Superior temporal gyrus (tissue), 1 donor: ENCODE results near the gene INPP5A.

Experiments
- DNase-seq: peaks from one replicate; pipeline ENCODE4 v3.0.0-alpha.2; 2016; ENCODE audit errors: extremely low spot score

Gene INPP5A

GRCh38 chr10:132579027-132579859, 41.7 kb downstream of the INPP5A start:
- DNase-seq: no peak

GRCh38 chr10:132580143-132580542, 42.6 kb downstream of the INPP5A start:
- DNase-seq: no peak

DNA sequence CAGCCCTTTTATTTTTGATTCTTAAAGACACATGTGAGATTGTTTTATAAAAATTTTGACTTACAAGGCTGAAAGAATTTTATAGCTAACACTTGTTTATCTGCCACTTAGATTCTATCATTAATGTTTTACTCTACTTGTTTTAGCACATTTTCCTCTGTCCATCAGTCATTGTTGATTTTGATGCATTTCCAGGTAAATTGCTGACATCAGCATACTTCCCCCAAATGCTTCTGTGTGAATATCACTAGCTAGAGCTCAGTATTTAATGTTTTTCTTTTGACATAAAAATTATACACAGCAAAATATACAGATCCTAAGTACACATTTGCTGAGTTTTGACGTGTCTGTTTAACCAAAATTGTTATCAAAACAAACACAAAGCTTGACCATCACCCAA, 43.0 kb downstream of the INPP5A start:
- no peak for DNase-seq

- DNase-seq: no peak
Measured at GRCh38 chr10:132582137-132582536, 44.5 kb downstream of the INPP5A start.

- no peak for DNase-seq
Measured at GRCh38 chr10:132582771-132583170, 45.2 kb downstream of the INPP5A start.

DNA sequence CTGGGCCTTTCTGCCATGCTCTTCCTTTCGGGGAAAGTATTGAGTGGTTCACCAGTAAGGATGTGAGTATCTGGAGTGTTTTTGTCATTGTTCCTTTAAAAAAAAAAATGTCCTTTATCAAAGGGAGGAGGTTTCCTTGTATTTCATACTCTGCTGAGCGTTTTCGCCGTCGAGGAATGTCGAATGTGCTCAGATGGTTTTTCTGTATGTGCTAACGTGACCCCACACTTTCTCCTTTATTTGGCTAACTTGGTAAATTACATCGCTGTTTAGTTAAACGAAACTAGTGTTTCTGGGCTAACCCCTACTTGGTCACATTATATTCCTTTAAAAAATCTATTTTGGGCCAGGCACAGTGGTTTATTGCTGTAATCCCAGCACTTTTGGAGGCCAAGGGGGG, 45.9 kb downstream of the INPP5A start:
- no peak for DNase-seq

GRCh38 chr10:132584081-132584480, 46.5 kb downstream of the INPP5A start:
- DNase-seq: no peak

GRCh38 chr10:132585732-132586722, 48.4 kb downstream of the INPP5A start:
- no peak for DNase-seq

DNA sequence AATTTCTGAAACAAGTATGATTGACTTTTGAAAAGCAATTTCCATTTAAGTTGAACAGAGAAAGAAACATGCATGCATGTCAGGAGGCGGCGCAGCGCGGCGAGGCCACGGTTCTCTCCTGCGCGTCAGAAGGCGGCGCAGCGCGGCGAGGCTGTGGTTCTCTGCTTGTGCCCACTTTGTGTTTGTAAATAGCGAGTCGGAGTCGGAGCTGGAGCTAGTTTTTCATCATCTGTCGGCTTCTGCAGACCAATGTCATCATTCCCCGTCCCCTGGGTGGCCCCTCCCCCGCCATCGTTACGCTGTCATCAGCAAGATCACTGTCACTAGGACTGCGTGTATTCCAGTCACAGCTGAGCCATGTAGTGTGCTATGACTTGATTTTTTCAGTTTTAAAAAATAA, 49.2 kb downstream of the INPP5A start:
- DNase-seq: no peak

DNA sequence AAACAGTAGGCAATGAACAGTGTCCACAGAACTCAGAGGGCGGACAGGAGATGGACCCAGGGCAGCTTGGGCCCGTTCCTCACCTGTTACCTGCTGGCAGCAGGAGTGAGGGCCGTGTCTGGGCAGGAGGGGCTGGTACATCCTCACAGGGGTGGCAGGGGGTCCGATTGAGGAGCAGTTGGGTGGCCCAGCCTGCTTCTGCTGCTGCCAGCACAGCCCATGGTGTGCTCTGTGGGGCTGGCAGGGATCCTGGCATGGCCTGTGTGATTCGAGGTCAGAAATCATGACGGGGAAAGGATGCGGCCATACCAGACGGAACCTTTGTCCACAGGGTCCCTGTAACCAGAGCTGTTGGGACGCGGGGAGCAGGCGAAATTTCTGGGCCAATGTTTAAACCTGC, 49.6 kb downstream of the INPP5A start:
- DNase-seq: no peak

GRCh38 chr10:132588301-132589013, 50.9 kb downstream of the INPP5A start:
- peak; percentile 17 for DNase-seq

GRCh38 chr10:132589015-132589414, 51.4 kb downstream of the INPP5A start:
- no peak for DNase-seq

DNA sequence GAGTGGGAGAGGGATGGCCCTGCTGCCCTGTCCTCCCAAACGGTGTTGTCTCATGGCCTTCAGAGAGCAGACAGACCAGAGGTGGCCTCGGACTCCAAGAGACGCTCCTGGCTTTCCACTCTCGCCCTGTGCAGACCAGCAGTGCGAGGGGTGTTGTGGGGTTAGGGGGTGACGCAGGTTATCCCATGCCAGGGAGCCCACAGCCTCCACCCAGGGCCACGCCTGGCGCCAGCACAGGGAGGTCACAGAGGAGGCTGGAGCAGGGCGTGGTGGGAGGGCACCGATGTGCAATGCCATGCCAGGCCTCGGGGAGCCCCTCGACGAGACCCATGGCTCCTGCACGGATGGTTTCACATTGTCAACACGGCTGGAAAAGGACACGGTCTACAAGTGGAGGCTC, 52.1 kb downstream of the INPP5A start:
- DNase-seq: no peak

DNA sequence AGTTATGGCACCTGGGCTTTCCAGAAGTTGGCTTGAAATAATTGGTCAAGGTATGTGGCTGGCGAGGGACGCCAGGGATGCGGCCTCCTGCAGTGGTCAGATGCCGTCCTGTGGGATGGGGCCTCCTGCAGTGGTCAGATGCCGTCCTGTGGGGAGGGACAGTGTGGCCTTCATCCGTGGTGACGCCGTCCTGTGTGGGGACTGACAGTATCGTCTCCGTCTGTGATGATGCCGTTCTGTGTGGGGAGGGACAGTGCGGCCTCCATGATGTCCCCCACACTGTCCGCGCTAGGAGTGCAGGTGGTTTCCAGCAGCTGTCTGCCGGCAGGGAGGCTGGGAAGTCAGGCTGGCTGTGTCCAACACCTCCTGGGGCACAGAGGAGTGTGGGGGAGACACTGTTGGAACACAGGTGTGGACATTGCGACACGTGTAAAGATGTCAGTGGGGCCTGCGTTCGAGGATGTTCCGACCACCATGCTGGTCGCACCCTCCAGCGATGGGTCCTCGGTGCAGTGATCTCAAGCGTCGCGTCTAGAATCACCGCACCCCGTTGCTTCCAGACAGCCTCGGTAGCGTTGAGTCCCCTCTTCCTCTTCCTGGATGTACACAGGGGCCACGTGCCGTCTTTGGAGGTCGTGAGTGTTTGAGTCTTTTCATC, 52.6 kb downstream of the INPP5A start:
- DNase-seq: no peak

GRCh38 chr10:132590752-132591121, 53.1 kb downstream of the INPP5A start:
- no peak for DNase-seq

DNA sequence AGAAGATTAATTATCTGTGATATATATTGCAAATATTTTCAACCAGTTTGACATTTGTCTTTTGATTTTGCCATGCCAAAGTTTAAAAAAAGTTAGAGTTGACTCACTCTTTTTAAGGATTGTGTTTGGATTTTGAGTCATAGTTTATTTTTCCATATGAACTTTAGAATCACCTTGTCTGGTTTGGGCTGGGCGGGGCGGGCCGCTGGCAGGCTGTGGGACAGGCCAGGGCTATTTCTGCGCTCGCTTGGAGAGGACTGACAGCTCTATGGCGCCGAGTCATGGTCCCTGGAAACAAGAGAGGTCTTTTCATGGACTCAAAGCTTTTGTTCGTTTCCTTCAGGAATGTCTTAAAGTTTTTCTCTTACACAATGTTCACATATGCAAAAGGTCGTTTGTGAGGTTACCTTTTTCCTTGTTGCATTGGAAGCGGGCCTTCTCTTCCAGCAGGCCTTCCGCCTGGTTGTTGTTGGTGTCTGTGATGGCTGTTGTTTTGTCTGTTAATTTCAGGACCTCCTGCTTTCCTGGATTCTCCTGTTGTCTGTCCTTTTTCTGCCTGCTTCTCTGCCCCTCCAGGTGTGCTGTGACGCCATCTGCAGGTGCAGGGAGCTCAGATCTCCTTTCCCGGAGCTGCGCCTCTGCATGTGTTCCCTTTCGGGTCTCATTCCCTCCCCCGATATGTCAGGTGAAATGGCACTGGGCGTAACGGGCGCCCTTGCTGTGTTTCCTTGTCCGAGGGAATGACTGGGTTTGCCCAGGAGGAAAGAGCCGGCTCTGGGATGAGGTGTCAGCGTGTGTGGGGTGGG, 53.8 kb downstream of the INPP5A start:
- no peak for DNase-seq

- DNase-seq: no peak
Measured at GRCh38 chr10:132592790-132593383, 55.3 kb downstream of the INPP5A start.

GRCh38 chr10:132593389-132593788, 55.8 kb downstream of the INPP5A start:
- no peak for DNase-seq

DNA sequence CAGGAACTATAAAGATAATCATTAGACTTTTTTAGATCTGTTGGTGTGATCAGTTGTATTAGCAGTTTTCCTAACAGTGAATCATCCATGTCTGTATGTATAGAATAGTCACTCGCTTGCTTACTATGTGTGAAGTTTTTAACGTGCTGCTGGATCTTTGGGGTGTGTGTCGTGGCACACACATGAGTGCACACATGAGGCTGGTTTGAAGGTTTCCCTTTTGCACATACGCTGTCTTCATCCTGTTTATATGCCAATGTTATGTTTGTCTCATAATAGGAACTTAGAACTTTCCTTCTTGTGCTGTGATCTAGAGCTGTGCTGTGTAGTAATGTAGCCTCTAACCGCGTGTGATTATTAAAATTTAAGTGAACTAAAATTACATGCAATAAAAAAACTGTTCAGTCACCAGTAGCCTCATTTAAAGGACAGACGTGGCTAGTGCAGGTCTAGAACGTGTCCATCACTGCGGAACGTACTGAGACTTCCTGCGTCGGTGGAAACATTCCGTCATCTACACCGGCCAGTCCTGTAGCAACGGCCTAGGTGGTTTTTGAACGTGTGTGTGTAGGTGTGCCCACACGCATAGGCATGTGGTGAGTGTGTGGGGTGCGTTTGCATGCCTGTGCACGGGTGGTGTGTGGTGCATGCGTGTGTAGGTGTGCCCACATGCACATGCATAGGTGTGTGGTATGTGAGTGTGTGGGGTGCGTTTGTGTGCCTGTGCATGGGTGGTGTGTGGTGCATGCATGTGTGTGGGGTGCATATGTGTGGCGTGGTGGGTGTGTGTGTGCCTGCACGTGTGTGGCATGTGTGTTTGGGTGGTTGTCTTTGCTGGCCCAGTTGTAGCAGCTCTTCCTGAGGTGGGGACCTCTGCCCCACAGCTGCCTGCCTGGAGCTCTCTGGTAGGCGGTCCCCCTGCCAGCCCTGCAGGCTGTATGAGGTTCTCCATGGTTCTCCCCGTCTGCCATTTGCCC, 56.6 kb downstream of the INPP5A start:
- DNase-seq: no peak
